Inflammatory macrophage treated with lipopolysaccharide for 1 hour (primary cell): ENCODE results near the gene SDCCAG8.

Source experiments
- DNase-seq, 2 donors: peaks; one replicate each; pipeline ENCODE4 v3.0.0-alpha.2; 2020 to 2022

The SDCCAG8 gene

GRCh38 chr1:243513726-243514491, 258.1 kb downstream of the SDCCAG8 start:
- no peak for DNase-seq

- no peak for DNase-seq
Measured at GRCh38 chr1:243514927-243515326, 259.1 kb downstream of the SDCCAG8 start.

- no peak for DNase-seq
Measured at GRCh38 chr1:243520831-243521230, 265.0 kb downstream of the SDCCAG8 start.

GRCh38 chr1:243523766-243524165, 267.9 kb downstream of the SDCCAG8 start:
- DNase-seq: no peak

GRCh38 chr1:243525085-243525487, 269.2 kb downstream of the SDCCAG8 start:
- no peak for DNase-seq

- no peak for DNase-seq
Measured at GRCh38 chr1:243526180-243526579, 270.3 kb downstream of the SDCCAG8 start.

GRCh38 chr1:243528459-243529121, 272.7 kb downstream of the SDCCAG8 start:
- DNase-seq: no peak

- no peak for DNase-seq
Measured at GRCh38 chr1:243529512-243529911, 273.7 kb downstream of the SDCCAG8 start.

- no peak for DNase-seq
Measured at GRCh38 chr1:243535014-243535413, 279.2 kb downstream of the SDCCAG8 start.

- no peak for DNase-seq
Measured at GRCh38 chr1:243539636-243540035, 283.8 kb downstream of the SDCCAG8 start.

- DNase-seq: no peak
Measured at GRCh38 chr1:243542739-243543415, 287.0 kb downstream of the SDCCAG8 start.

GRCh38 chr1:243543501-243543900, 287.7 kb downstream of the SDCCAG8 start:
- DNase-seq: no peak

- no peak for DNase-seq
Measured at GRCh38 chr1:243546457-243546856, 290.6 kb downstream of the SDCCAG8 start.

GRCh38 chr1:243547891-243548290, 292.1 kb downstream of the SDCCAG8 start:
- DNase-seq: no peak

GRCh38 chr1:243548516-243548915, 292.7 kb downstream of the SDCCAG8 start:
- no peak for DNase-seq

GRCh38 chr1:243549108-243549507, 293.3 kb downstream of the SDCCAG8 start:
- DNase-seq: no peak
